Activated CD4-positive, alpha-beta T cell treated with anti-CD3 and anti-CD28 coated beads, Interleukin-2, amount 10 ng/mL, durations not matched to agents 7 days and 5 days (primary cell): ENCODE measurements around the gene RNF41. TPM values are rescaled to one million over a fixed set of nuclear protein-coding genes. Genes with fewer than 3 reads are reported as not detected.

ENCODE experiments used
- CTCF ChIA-PET: fragments of 350-600 bp; sonication (Branson Sonifier 250); formaldehyde crosslinking; loops from one replicate; lab custom pipeline; 2021; ENCODE audit warnings: antibody characterized with exemption; lab: Charles Lee
- POLR2A ChIA-PET: fragments of 350-600 bp; sonication (Branson Sonifier 250); formaldehyde crosslinking; loops from one replicate; lab custom pipeline; 2021; ENCODE audit warnings: antibody characterized with exemption; lab: Charles Lee
- DNase-seq: peaks from one replicate; pipeline ENCODE4 v3.0.0-alpha.2; 2020
- H3K27ac Mint-ChIP-seq: one replicate; pipeline ENCODE4 v1.8.0; 2021; ENCODE audit warnings: mild to moderate bottlenecking, moderate library complexity, mixed read lengths
- H3K27me3 Mint-ChIP-seq: one replicate; pipeline ENCODE4 v1.8.0; 2021; ENCODE audit warnings: mixed read lengths
- H3K36me3 Mint-ChIP-seq: one replicate; pipeline ENCODE4 v1.8.0; 2021; ENCODE audit warnings: low read depth, mixed read lengths
- H3K4me1 Mint-ChIP-seq: one replicate; pipeline ENCODE4 v1.8.0; 2021; ENCODE audit warnings: mixed read lengths
- H3K4me3 Mint-ChIP-seq: one replicate; pipeline ENCODE4 v1.8.0; 2021; ENCODE audit warnings: mild to moderate bottlenecking, moderate library complexity, mixed read lengths
- H3K9me3 Mint-ChIP-seq: one replicate; pipeline ENCODE4 v1.8.0; 2021; ENCODE audit warnings: mixed read lengths
- total RNA-seq, 2 experiments: library from RNA; stranded (reverse); gene quantifications; one replicate each; pipeline ENCODE4 v1.2.3, GENCODE V29; 2021

RNF41 gene
- total RNA-seq, 2 experiments from 2014 or later = 30.1 to 31.6 TPM

- H3K36me3 Mint-ChIP-seq = peaks cover 6% of the 10 kb centered on the region
- peak overlapping the region; percentile 90 for H3K4me3 Mint-ChIP-seq
- no peaks in the 10 kb centered on the region for H3K27me3 Mint-ChIP-seq
- no peak for DNase-seq
- H3K4me1 Mint-ChIP-seq = peaks cover 49% of the 10 kb centered on the region
- ChIA-PET CTCF (interaction anchor here (0.7 to 4.0 kb wide), 4 partner anchors 18 to 104 kb away, joined by 3 to 30 read pairs (median 6); no protein-coding TSS in a partner anchor), POLR2A (no interaction called here)
- no peaks in the 10 kb centered on the region for H3K9me3 Mint-ChIP-seq
- peak overlapping the region; percentile 93 for H3K27ac Mint-ChIP-seq
Measured at GRCh38 chr12:56223571-56224101, 1.9 kb upstream of the RNF41 start.

GRCh38 chr12:56222531-56222895, 791 bp upstream of the RNF41 start:
- no peaks in the 10 kb centered on the region for H3K9me3 Mint-ChIP-seq
- CTCF ChIA-PET = interaction anchor here (0.6 to 4.0 kb wide), 18 partner anchors 8 to 374 kb away, joined by 3 to 39 read pairs (median 4); partner anchors contain the start of genes COQ10A, ESYT1, SMARCC2 and STAT2

DNA sequence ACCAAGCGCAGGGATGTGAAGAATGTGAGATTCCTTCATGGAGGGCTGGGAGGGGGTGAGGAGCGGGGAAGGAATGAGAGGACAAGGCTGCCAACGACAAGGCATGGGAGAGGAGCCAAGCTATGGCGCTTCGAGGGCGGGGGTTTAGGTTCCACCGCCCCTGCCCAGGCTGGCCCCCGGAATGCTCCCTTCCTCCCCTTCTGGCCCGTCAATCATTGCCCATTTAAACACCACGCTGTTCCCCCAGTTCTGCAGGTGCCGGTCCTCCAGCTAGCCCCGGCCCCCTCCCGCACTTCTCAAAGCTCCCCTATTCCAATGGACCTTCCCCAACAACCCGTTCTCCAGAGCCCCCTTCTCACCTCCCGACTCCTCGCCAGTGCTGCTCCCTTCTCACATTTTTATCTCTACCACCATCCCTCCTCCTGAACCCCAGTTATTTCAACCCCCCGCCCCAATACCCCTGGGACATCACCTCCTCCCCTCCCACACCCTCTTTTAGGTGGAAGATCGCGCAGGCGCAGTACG, 428 bp downstream of the RNF41 start:
- ChIA-PET POLR2A (interaction anchor here (0.5 to 1.2 kb wide), 6 partner anchors 12 to 274 kb away, joined by 3 to 8 read pairs (median 4); no protein-coding TSS in a partner anchor), CTCF (interaction anchor here (0.6 to 4.0 kb wide), 23 partner anchors 10 to 175 kb away, joined by 3 to 39 read pairs (median 4); partner anchors contain the start of genes ANKRD52, ESYT1, SMARCC2 and STAT2)
- Mint-ChIP-seq H3K27ac (peak overlapping the region; percentile 93), H3K36me3 (peaks cover 6% of the 10 kb centered on the region), H3K4me3 (peak overlapping the region; percentile 90), H3K27me3 (no peaks in the 10 kb centered on the region), H3K4me1 (peaks cover 49% of the 10 kb centered on the region), H3K9me3 (no peaks in the 10 kb centered on the region)
- DNase-seq = no peak

More at GRCh38 chr12:56222531-56222895, 791 bp upstream of the RNF41 start:
- DNase-seq = no peak
- peaks cover 49% of the 10 kb centered on the region for H3K4me1 Mint-ChIP-seq
- peaks cover 6% of the 10 kb centered on the region for H3K36me3 Mint-ChIP-seq
- H3K4me3 Mint-ChIP-seq = peak overlapping the region; percentile 90
- POLR2A ChIA-PET = interaction anchor here (1.2 kb wide), 1 partner anchor 15 kb away, joined by 4 read pairs; no protein-coding TSS in a partner anchor
- no peaks in the 10 kb centered on the region for H3K27me3 Mint-ChIP-seq
- H3K27ac Mint-ChIP-seq = peak overlapping the region; percentile 93

DNA sequence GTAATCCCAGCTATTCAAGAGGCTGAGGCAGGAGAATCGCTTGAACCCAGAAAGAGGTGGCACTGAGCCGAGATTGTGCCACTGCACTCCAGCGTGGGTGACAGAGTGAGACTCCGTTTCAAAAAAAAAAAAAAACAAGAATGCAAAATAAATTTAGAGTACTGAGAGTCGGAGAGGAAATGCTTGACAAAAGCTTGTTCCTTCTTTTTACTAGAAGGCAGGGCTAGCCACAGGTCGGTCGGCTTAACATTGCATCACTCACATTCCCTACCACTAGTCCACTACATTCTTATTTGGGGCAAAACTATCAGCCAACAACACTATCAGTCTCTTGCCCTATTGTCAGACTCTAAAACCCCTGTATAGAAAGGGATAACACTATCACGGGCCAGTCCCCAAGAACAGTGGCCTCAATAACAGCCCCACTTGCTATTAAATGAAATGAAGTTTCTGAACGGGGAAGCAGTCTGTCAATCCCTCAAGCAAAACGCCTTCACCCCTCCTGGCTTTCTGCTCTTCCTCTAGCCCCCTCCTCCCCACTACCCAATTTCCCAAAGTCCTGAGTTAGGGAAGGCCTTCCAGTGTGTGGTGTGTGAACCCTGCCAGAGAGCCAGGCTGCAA, 1.0 kb downstream of the RNF41 start:
- peak overlapping the region; percentile 93 for H3K27ac Mint-ChIP-seq

DNA sequence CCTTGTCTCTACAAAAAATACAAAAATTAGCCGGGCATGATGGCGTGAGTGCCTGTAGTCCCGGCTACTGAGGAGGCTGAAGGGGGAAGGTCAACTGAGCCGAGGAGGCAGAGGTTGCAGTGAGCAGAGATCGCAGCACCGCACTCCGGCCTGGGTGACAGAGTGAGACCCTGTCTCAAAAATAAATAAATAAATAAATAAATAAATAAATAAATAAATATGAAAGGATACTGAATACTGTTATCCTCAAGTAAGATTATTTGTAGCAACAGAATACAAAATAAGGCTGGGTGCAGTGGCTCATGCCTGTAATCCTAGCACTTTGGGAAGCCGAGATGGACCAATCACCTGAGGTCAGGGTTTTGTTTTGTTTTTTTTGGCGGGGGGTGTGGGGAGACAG, 1.9 kb downstream of the RNF41 start:
- peaks cover 38% of the 10 kb centered on the region for H3K4me1 Mint-ChIP-seq
- POLR2A ChIA-PET = no interaction called here
- peaks cover 9% of the 10 kb centered on the region for H3K36me3 Mint-ChIP-seq
- no peaks in the 10 kb centered on the region for H3K9me3 Mint-ChIP-seq
- no peak for DNase-seq
- H3K27ac Mint-ChIP-seq = no peak overlapping the region
- CTCF ChIA-PET = interaction anchor here (0.7 to 4.0 kb wide), 4 partner anchors 14 to 92 kb away, joined by 3 to 39 read pairs (median 22); partner anchors contain the start of genes ANKRD52, ESYT1 and SMARCC2
- H3K4me3 Mint-ChIP-seq = peak overlapping the region; percentile 30
- H3K27me3 Mint-ChIP-seq = no peaks in the 10 kb centered on the region

More for the DNA sequence above, 1.0 kb downstream of the RNF41 start:
- Mint-ChIP-seq H3K4me1 (peaks cover 44% of the 10 kb centered on the region), H3K4me3 (peak overlapping the region; percentile 90), H3K9me3 (no peaks in the 10 kb centered on the region), H3K27me3 (no peaks in the 10 kb centered on the region), H3K36me3 (peaks cover 3% of the 10 kb centered on the region)
- POLR2A ChIA-PET = interaction anchor here (0.7 kb wide), 2 partner anchors 11 to 49 kb away, joined by 3 to 4 read pairs; no protein-coding TSS in a partner anchor
- CTCF ChIA-PET = interaction anchor here (0.6 to 4.0 kb wide), 11 partner anchors 10 to 101 kb away, joined by 3 to 39 read pairs (median 5); partner anchors contain the start of genes ANKRD52, ESYT1 and SMARCC2
- no peak for DNase-seq

GRCh38 chr12:56216461-56216860, 5.3 kb downstream of the RNF41 start:
- no peak overlapping the region for H3K4me3 Mint-ChIP-seq
- ChIA-PET CTCF (interaction anchor here (1.1 to 2.0 kb wide), 6 partner anchors 9 to 42 kb away, joined by 3 to 7 read pairs (median 4); partner anchors contain the start of genes ANKRD52 and SMARCC2), POLR2A (no interaction called here)
- peaks cover 30% of the 10 kb centered on the region for H3K36me3 Mint-ChIP-seq
- peaks cover 11% of the 10 kb centered on the region for H3K4me1 Mint-ChIP-seq
- H3K27ac Mint-ChIP-seq = no peak overlapping the region
- no peaks in the 10 kb centered on the region for H3K9me3 Mint-ChIP-seq
- H3K27me3 Mint-ChIP-seq = no peaks in the 10 kb centered on the region
- no peak for DNase-seq

GRCh38 chr12:56213878-56214277, 7.8 kb downstream of the RNF41 start:
- Mint-ChIP-seq H3K36me3 (peaks cover 46% of the 10 kb centered on the region), H3K27me3 (no peaks in the 10 kb centered on the region), H3K9me3 (no peaks in the 10 kb centered on the region), H3K27ac (no peak overlapping the region), H3K4me3 (no peak overlapping the region), H3K4me1 (peaks cover 3% of the 10 kb centered on the region)
- ChIA-PET POLR2A (no interaction called here), CTCF (interaction anchor here (1.1 to 1.9 kb wide), 2 partner anchors 17 to 44 kb away, joined by 3 to 4 read pairs; partner anchors contain the start of gene ANKRD52)
- no peak for DNase-seq

GRCh38 chr12:56212361-56212760, 9.4 kb downstream of the RNF41 start:
- Mint-ChIP-seq H3K9me3 (no peaks in the 10 kb centered on the region), H3K27me3 (no peaks in the 10 kb centered on the region), H3K27ac (no peak overlapping the region), H3K4me1 (peaks cover 3% of the 10 kb centered on the region), H3K36me3 (peaks cover 53% of the 10 kb centered on the region), H3K4me3 (no peak overlapping the region)
- ChIA-PET CTCF (interaction anchor here (1.3 kb wide), 2 partner anchors 23 to 49 kb away, joined by 3 to 6 read pairs; partner anchors contain the start of gene SMARCC2), POLR2A (no interaction called here)
- DNase-seq = no peak

DNA sequence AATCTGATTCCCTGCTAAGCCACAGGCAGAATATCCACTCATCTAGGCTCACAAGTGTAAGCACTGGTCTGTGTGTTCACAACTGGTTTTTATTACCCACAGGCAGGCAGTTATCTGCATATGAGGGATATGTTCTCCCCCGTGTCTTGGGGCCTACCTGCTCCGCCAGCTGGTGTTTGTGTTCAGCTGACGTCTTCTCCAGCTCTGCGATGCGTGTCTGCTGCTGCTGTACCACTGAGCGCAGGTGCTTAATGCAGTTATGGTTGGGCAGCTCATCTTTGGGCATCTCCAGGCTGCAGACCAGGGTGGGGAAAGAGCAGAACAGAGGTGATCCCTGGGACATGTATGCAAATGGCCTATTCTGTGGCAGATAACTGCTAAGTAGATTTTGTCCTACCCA, 13.7 kb downstream of the RNF41 start:
- Mint-ChIP-seq H3K27me3 (no peaks in the 10 kb centered on the region), H3K36me3 (peaks cover 46% of the 10 kb centered on the region), H3K27ac (no peak overlapping the region), H3K4me1 (no peaks in the 10 kb centered on the region), H3K9me3 (no peaks in the 10 kb centered on the region), H3K4me3 (no peak overlapping the region)
- CTCF ChIA-PET = interaction anchor here (0.6 to 13.5 kb wide), 7 partner anchors 8 to 417 kb away, joined by 3 to 99 read pairs (median 6); partner anchors contain the start of genes RNF41, SMARCC2 and ZC3H10
- POLR2A ChIA-PET = interaction anchor here (0.7 kb wide), 1 partner anchor 14 kb away, joined by 4 read pairs; the partner anchor contains the start of gene RNF41
- no peak for DNase-seq

DNA sequence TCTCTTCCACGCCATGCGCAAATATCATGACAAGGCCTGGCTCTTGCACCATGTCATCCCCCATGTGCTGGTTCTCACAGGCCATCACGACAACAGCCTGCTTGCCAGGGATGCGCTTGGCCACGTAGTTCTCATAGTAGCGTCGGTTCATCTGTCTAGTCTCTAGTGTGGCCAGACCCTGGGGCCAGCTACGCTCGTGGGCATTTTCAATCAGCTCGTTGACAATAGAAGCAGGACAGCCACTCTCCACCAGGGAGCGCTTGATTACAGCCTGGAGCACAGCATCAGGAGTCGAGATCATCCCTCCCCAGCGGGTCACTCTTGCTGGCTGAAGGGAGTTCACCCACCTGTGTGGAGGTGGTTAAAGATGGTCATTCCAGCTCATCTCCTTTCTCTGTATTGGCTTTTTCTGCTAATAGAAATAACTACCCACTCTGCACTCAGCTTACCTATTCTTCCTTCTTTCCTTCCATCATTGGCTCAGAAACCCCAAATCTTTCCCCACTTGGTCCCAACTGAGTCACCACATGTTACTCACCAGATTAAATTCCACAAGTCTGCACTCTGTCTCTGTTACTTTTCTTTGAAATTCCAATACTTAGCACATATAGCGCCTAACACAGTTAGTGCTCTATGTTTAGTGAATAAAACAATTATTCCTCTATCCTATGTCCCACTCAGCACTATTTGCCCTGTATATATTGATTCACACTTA, 15.1 kb downstream of the RNF41 start:
- no peaks in the 10 kb centered on the region for H3K27me3 Mint-ChIP-seq
- no peaks in the 10 kb centered on the region for H3K9me3 Mint-ChIP-seq
- CTCF ChIA-PET = interaction anchor here (0.5 to 13.5 kb wide), 16 partner anchors 9 to 421 kb away, joined by 3 to 99 read pairs (median 4); partner anchors contain the start of genes ANKRD52, COQ10A, RNF41 and SMARCC2
- no peak overlapping the region for H3K4me3 Mint-ChIP-seq
- H3K27ac Mint-ChIP-seq = no peak overlapping the region
- peaks cover 37% of the 10 kb centered on the region for H3K36me3 Mint-ChIP-seq
- POLR2A ChIA-PET = no interaction called here
- H3K4me1 Mint-ChIP-seq = no peaks in the 10 kb centered on the region
- DNase-seq = peak; percentile 50

GRCh38 chr12:56205445-56205844, 16.3 kb downstream of the RNF41 start:
- Mint-ChIP-seq H3K27ac (no peak overlapping the region), H3K27me3 (no peaks in the 10 kb centered on the region), H3K9me3 (no peaks in the 10 kb centered on the region), H3K4me1 (no peaks in the 10 kb centered on the region), H3K4me3 (no peak overlapping the region), H3K36me3 (peaks cover 30% of the 10 kb centered on the region)
- ChIA-PET CTCF (interaction anchor here (0.8 to 13.5 kb wide), 9 partner anchors 13 to 155 kb away, joined by 3 to 99 read pairs (median 3); partner anchors contain the start of genes ANKRD52, RNF41, SMARCC2 and ZC3H10), POLR2A (interaction anchor here (0.7 kb wide), 1 partner anchor 78 kb away, joined by 3 read pairs; no protein-coding TSS in a partner anchor)
- DNase-seq = no peak
